MCF 10A (cell line): Measurements from ENCODE around the gene TCF12. TPM values are rescaled to one million over a fixed set of nuclear protein-coding genes. Genes with fewer than 3 reads are reported as not detected.

Experiments used
- BruUV-seq: library from RNA; stranded (reverse); fragments of 400-500 nt; replicated peaks from 2 replicates; lab custom pipeline; 2021; lab: Mats Ljungman, UMichigan
- CTCF ChIA-PET: fragments of 300-600 bp; sonication (Branson Sonifier 250); formaldehyde crosslinking; extraction: SDS; loops from one replicate; lab custom pipeline; 2021; ENCODE audit warnings: antibody characterized with exemption, inconsistent platforms; lab: Yijun Ruan, JAX
- POLR2A ChIA-PET: fragments of 300-600, 350-650 bp; sonication (Branson Sonifier 250); formaldehyde crosslinking; extraction: SDS; loops from one replicate; lab custom pipeline; 2020; ENCODE audit warnings: antibody characterized with exemption, inconsistent platforms; lab: Yijun Ruan, JAX
- DNase-seq: peaks from one replicate; pipeline ENCODE4 v3.0.0-alpha.2; 2018; ENCODE audit not compliant: unreplicated experiment
- H3K27ac Mint-ChIP-seq: one replicate; pipeline ENCODE4 v1.8.0; 2022; ENCODE audit warnings: mild to moderate bottlenecking, low read depth, mixed read lengths; ENCODE audit not compliant: unreplicated experiment
- H3K27me3 Mint-ChIP-seq: one replicate; pipeline ENCODE4 v1.8.0; 2022; ENCODE audit warnings: mixed read lengths; ENCODE audit not compliant: insufficient read depth, unreplicated experiment
- H3K36me3 Mint-ChIP-seq: one replicate; pipeline ENCODE4 v1.8.0; 2022; ENCODE audit warnings: mild to moderate bottlenecking, moderate library complexity, mixed read lengths; ENCODE audit not compliant: insufficient read depth, unreplicated experiment
- H3K4me1 Mint-ChIP-seq: one replicate; pipeline ENCODE4 v1.8.0; 2022; ENCODE audit warnings: mixed read lengths; ENCODE audit not compliant: insufficient read depth, unreplicated experiment
- H3K4me3 Mint-ChIP-seq: one replicate; pipeline ENCODE4 v1.8.0; 2022; ENCODE audit warnings: mild to moderate bottlenecking, moderate library complexity, mixed read lengths; ENCODE audit not compliant: unreplicated experiment
- H3K9me3 Mint-ChIP-seq: one replicate; pipeline ENCODE4 v1.8.0; 2022; ENCODE audit warnings: mixed read lengths; ENCODE audit not compliant: unreplicated experiment
- CTCF ChIP-seq: fragments of 200-600 bp; IDR thresholded peaks from one replicate; pipeline ENCODE4 v1.8.0; 2022; ENCODE audit warnings: antibody characterized with exemption, mild to moderate bottlenecking; ENCODE audit not compliant: unreplicated experiment
- intact Hi-C: fragments of 100-400 bp; cut with micrococcal nuclease; formaldehyde crosslinking; loops from 2 replicates; pipeline ENCODE4 v1.14.1; 2022
- total RNA-seq: library from RNA; stranded (reverse); gene quantifications from 2 replicates; pipeline ENCODE4 v1.2.3, GENCODE V29; 2022

TCF12 gene
- total RNA-seq, 1 experiment from 2014 or later, result 140 TPM

GRCh38 chr15:57092252-57092651, 173.8 kb downstream of the TCF12 start:
- Mint-ChIP-seq H3K4me1 (no peaks in the 10 kb centered on the region), H3K27me3 (no peaks in the 10 kb centered on the region), H3K27ac (no peak overlapping the region), H3K36me3 (peaks cover 5% of the 10 kb centered on the region), H3K4me3 (no peak overlapping the region), H3K9me3 (no peaks in the 10 kb centered on the region)
- TF ChIP-seq CTCF, result no peak
- ChIA-PET CTCF (interaction anchor here (0.6 to 1.2 kb wide), 3 partner anchors 9 to 31 kb away, joined by 3 to 4 read pairs (median 4); no protein-coding TSS in a partner anchor), POLR2A (interaction anchor here (0.7 to 1.3 kb wide), 3 partner anchors 9 to 830 kb away, joined by 3 read pairs; no protein-coding TSS in a partner anchor)
- intact Hi-C loops, result no loop called here
- DNase-seq, result no peak
- no TSS peak for BruUV-seq

- peaks cover 7% of the 10 kb centered on the region for H3K4me1 Mint-ChIP-seq
- intact Hi-C loops, result no loop called here
- H3K27me3 Mint-ChIP-seq, result no peaks in the 10 kb centered on the region
- no peak overlapping the region for H3K4me3 Mint-ChIP-seq
- H3K27ac Mint-ChIP-seq, result no peak overlapping the region
- ChIA-PET CTCF (interaction anchor here (0.7 to 1.0 kb wide), 3 partner anchors 15 to 290 kb away, joined by 3 read pairs; no protein-coding TSS in a partner anchor), POLR2A (interaction anchor here (1.5 kb wide), 1 partner anchor 16 kb away, joined by 4 read pairs; no protein-coding TSS in a partner anchor)
- no peak for DNase-seq
- no TSS peak for BruUV-seq
- H3K36me3 Mint-ChIP-seq, result peaks cover 10% of the 10 kb centered on the region
- TF ChIP-seq CTCF, result no peak
- H3K9me3 Mint-ChIP-seq, result no peaks in the 10 kb centered on the region
These were observed 176.1 kb downstream of the TCF12 start for GRCh38 chr15:57094321-57095257.

- no peaks in the 10 kb centered on the region for H3K27me3 Mint-ChIP-seq
These were observed 177.5 kb downstream of the TCF12 start for GRCh38 chr15:57095896-57096295.

More at GRCh38 chr15:57095896-57096295, 177.5 kb downstream of the TCF12 start:
- peaks cover 10% of the 10 kb centered on the region for H3K36me3 Mint-ChIP-seq
- no peak overlapping the region for H3K27ac Mint-ChIP-seq
- intact Hi-C loops, result no loop called here
- H3K4me3 Mint-ChIP-seq, result no peak overlapping the region
- ChIA-PET POLR2A (no interaction called here), CTCF (interaction anchor here (0.7 to 1.2 kb wide), 4 partner anchors 16 to 56 kb away, joined by 3 to 4 read pairs (median 3); no protein-coding TSS in a partner anchor)
- BruUV-seq, result no TSS peak
- H3K9me3 Mint-ChIP-seq, result no peaks in the 10 kb centered on the region
- DNase-seq, result no peak
- TF ChIP-seq CTCF, result no peak
- H3K4me1 Mint-ChIP-seq, result peaks cover 7% of the 10 kb centered on the region
